NB4 (cell line): ENCODE measurements around the gene TRAF7.
"Not testable (repeated sequence)": the region's sequence is repeated elsewhere in the genome, so short reads cannot be mapped to it uniquely, and the experiment has no call there.

Source experiments
- DNase-seq: peaks from one replicate; pipeline ENCODE4 v3.0.0; 2010; ENCODE audit warnings: low read depth
- H3K4me3 ChIP-seq: one replicate; pipeline ENCODE4 v1.5.1; 2011; ENCODE audit warnings: mild to moderate bottlenecking, low read depth, low read length, moderate library complexity
- MAX ChIP-seq: IDR thresholded peaks from 2 replicates; pipeline ENCODE4 v1.6.1; 2011; ENCODE audit warnings: low read depth, low read length
- MYC ChIP-seq: IDR thresholded peaks from 2 replicates; pipeline ENCODE4 v1.6.1; 2011; ENCODE audit warnings: low read depth, low read length
- POLR2A ChIP-seq: IDR thresholded peaks from 2 replicates; pipeline ENCODE4 v1.6.1; 2011; ENCODE audit warnings: mild to moderate bottlenecking; ENCODE audit not compliant: insufficient read length; ENCODE audit errors: extremely low read depth
- TF ChIP-seq, protein P1 (sequence below): IDR thresholded peaks from one replicate; pipeline ENCODE4 v1.5.1; 2012; ENCODE audit warnings: low read depth, low read length

TRAF7 gene

DNA sequence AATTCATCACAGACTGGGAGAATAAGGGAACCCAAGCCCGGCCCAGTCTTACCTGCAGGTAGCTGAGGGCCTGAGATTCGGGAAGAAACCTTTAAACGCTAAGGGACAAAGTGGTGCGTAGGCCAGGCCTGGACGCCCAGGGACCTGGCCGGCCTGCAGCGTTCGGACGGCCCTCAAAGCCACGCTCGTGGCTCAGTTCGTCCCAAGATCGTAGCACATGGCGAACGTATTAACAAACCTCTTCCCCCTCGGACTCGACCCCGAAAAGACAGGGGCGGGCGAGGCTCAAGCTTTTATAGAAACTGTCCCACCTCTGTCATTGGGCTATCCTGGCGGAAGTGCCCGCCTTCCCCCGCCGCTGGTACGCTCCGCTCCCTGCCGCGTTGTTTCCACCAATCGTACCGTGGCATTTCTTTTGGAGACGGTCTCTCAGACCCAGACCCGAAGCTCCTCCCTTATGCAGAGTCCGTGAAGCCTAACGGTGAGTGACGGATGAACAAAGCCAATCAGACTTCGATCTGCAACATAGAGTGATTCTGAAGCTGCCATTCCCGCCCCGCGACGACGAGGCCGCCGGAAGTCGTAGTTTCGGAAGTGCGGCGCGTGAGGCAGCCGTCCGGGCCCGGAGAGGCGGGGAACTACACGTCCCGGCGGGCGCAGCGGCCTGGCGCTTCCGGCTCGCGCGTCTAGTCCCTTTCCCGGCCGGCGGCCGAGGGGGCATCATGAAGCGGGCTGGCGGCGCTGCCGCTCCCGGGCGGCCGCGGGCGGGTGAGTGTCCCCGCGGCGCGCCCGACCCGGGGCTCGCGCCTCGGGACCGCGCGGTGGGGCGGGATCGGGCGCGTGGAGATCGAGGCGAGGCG, at the start of gene TRAF7:
Gene TRAF7, plus strand, starts transcription at position 692 of the 860 bp plus-strand sequence. CDS start 8,139 bp downstream, outside the sequence.
- peak within 1 kb of the TSS; percentile 100 for H3K4me3 ChIP-seq
- peak; percentile 100 for DNase-seq
- TF ChIP-seq, protein P1, sequence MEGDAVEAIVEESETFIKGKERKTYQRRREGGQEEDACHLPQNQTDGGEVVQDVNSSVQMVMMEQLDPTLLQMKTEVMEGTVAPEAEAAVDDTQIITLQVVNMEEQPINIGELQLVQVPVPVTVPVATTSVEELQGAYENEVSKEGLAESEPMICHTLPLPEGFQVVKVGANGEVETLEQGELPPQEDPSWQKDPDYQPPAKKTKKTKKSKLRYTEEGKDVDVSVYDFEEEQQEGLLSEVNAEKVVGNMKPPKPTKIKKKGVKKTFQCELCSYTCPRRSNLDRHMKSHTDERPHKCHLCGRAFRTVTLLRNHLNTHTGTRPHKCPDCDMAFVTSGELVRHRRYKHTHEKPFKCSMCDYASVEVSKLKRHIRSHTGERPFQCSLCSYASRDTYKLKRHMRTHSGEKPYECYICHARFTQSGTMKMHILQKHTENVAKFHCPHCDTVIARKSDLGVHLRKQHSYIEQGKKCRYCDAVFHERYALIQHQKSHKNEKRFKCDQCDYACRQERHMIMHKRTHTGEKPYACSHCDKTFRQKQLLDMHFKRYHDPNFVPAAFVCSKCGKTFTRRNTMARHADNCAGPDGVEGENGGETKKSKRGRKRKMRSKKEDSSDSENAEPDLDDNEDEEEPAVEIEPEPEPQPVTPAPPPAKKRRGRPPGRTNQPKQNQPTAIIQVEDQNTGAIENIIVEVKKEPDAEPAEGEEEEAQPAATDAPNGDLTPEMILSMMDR = no peak
- peak; percentile 94 for TF ChIP-seq MAX
- TF ChIP-seq MYC = peak; percentile 97
- peak; percentile 100 for TF ChIP-seq POLR2A

DNA sequence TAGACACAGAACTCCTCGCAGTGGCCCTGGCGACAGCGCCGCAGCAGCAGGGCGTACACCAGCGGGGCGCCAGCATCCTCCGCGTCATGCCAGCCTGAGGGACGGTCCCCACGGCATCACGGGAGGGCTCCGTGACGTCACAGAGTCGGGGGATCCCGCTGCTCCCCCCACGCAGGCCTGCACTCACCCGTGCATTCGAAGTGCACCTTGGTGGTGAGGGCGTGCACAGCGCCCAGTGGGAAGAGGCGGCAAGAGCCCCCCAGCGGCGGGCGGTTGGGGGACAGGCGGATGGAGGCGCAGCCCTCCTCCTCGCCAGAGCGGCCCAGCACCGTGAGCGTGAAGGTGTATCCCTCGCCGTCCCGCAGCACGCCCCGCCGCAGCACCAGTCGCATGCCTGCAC, 49.4 kb upstream of the TRAF7 start:
- not testable (repeated sequence) for DNase-seq, H3K4me3 ChIP-seq

GRCh38 chr16:2107121-2107790, 48.3 kb upstream of the TRAF7 start:
- not testable (repeated sequence) for DNase-seq

GRCh38 chr16:2107791-2108125, 47.8 kb upstream of the TRAF7 start:
- DNase-seq, H3K4me3 ChIP-seq: not testable (repeated sequence)

More at GRCh38 chr16:2107121-2107790, 48.3 kb upstream of the TRAF7 start:
- not testable (repeated sequence) for H3K4me3 ChIP-seq

GRCh38 chr16:2108446-2109270, 46.9 kb upstream of the TRAF7 start:
- not testable (repeated sequence) for DNase-seq, H3K4me3 ChIP-seq

- DNase-seq, H3K4me3 ChIP-seq: not testable (repeated sequence)
Measured at GRCh38 chr16:2109271-2109580, 46.4 kb upstream of the TRAF7 start.

DNA sequence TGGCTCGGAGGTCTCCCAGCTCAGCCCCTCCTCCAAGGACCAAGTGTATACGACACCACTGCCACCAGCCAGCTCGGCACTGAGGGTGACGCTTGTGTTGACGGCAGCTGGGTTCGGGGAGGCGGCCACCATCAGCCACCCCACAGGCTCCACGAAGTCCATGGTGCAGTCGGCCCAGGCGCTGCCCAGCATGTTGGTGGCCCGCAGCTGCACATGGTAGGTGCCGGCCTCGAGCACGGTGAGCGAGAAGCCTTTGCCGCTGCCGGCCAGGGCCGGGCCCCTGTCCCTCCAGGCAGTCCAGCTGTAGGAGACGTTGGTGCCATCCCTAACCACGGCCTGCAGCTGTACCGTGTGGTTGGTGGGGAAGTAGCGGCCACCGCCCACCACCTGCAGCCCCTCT, 45.7 kb upstream of the TRAF7 start:
- not testable (repeated sequence) for H3K4me3 ChIP-seq, DNase-seq

- H3K4me3 ChIP-seq, DNase-seq: not testable (repeated sequence)
Measured at GRCh38 chr16:2110332-2111008, 45.1 kb upstream of the TRAF7 start.

GRCh38 chr16:2111009-2111353, 44.6 kb upstream of the TRAF7 start:
- H3K4me3 ChIP-seq, DNase-seq: not testable (repeated sequence)

GRCh38 chr16:2111412-2112335, 43.9 kb upstream of the TRAF7 start:
- DNase-seq, H3K4me3 ChIP-seq: not testable (repeated sequence)

DNA sequence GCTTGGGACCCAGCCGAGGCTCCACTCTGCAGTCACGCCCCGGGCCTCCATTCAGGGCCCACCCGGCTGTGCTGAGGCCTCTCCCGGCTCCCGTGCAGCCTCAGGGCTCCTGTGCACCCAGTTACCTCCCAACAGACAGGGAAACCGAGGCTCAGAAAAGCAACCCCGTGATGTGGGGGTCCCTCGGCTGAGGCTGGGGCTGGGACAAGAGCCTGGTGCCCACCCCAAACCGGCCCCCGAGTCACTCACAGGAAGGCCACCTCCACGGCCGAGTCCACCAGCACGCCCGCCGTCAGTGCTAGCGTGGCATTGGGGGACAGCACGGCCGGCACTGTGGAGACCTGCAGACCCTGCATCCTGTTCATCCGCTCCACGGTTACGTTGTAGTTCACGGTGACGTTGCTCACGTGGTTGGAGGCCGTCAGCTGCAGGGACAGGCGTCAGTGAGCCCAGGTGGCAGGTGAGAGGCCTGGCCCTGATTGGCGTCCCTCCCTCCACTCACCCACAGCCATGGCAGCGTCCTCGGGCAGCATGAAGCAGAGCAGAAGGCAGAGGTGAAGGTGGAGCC, 43.0 kb upstream of the TRAF7 start:
- not testable (repeated sequence) for H3K4me3 ChIP-seq

GRCh38 chr16:2114225-2114624, 41.4 kb upstream of the TRAF7 start:
- not testable (repeated sequence) for DNase-seq, H3K4me3 ChIP-seq

More for the DNA sequence above, 43.0 kb upstream of the TRAF7 start:
- DNase-seq = not testable (repeated sequence)

DNA sequence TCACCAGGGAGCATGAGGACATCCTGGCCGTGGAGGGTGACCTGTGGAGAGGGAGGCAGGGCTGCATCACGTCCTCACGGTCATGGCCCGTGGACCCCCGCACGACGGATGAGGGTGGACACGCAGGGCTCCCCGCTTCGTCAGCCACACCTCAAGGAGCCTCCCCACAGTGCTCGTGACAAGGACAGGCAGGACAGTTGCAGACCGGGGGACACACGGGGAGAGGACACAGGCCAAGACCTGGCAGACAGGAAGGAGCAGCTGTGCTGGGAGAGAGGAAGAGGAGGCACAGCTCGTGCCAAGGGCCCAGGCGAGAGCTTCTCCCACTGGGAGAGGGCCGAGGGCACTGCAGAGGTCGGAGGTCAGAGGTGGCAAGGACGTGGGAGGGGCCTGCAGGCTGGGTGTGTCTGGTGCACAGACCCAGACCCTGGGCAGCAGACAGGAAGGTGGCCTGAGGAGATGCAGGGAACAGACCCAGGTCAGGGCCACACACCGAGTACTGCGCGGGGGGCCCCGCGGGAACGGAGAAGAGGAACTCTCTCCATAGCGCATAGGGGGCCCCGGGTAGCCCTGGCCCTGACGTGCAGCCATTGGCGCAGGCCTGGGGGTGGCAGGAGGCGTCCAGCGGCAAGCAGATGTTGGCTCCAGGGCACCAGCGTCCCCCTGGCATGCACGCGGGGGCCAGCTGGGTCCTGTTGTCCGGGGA, 40.5 kb upstream of the TRAF7 start:
- not testable (repeated sequence) for H3K4me3 ChIP-seq, DNase-seq
